HG02852 (cell line): Measurements from ENCODE around the gene SYT8.

Experiments
- ATAC-seq: cut with Tn5 transposase; IDR thresholded peaks from one replicate; pipeline ENCODE4 v1.9.1; 2021; ENCODE audit warnings: mild to moderate bottlenecking, moderate library complexity; ENCODE audit not compliant: unreplicated experiment

The SYT8 gene

DNA sequence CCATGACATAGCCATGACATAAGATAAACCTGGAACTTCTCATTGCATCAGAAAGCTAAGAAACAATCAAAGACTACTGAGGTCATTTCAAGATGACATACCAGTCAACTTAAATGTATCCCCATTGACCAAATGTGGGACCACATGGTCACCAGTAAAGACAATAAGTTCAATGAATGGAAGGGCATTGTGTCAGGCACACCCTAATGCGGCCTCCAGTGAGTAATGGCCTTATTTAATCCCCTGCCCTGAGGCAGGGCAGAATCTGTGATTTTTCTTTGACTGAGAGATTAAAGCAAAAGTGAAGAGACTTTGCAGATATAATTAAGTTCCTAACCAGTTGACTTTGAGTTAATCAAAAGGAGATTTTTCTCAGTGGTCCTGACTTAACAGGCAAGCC is 17.3 kb upstream of the SYT8 start:
- ATAC-seq: no peak

DNA sequence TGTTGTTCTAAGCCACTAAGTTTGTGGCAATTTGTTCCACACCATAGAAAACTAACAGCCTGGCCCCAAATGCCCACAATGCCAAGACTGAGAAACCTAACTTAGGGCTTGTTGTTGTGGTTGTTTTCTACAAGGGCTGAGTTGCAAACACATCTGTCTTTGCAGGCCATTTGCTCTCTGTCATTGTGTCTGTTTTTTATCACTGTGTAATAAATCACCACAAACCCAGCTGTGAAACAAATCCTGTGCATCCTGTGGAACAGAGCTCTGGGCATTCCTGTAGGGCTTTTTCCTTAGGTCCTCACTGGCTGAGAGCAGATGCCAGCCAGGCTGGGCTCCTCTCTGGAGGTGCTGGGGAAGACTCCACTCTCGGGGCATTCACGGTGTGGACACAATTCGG is 15.7 kb upstream of the SYT8 start:
- no peak for ATAC-seq

- no peak for ATAC-seq
Observed at GRCh38 chr11:1820463-1821325, 14.1 kb upstream of the SYT8 start.

GRCh38 chr11:1821562-1821961 is 13.2 kb upstream of the SYT8 start:
- no peak for ATAC-seq

- no peak for ATAC-seq
Observed at GRCh38 chr11:1822648-1823375, 12.0 kb upstream of the SYT8 start.

- no peak for ATAC-seq
Observed at GRCh38 chr11:1823376-1824220, 11.2 kb upstream of the SYT8 start.

- ATAC-seq: no peak
Observed at GRCh38 chr11:1824221-1825038, 10.4 kb upstream of the SYT8 start.

- ATAC-seq: no peak
Observed at GRCh38 chr11:1825039-1825740, 9.6 kb upstream of the SYT8 start.

- ATAC-seq: no peak
Observed at GRCh38 chr11:1825785-1826451, 8.9 kb upstream of the SYT8 start.

GRCh38 chr11:1826552-1827094 is 8.2 kb upstream of the SYT8 start:
- ATAC-seq: no peak

- ATAC-seq: no peak
Observed at GRCh38 chr11:1827095-1827813, 7.5 kb upstream of the SYT8 start.

GRCh38 chr11:1827931-1828330 is 6.9 kb upstream of the SYT8 start:
- no peak for ATAC-seq

DNA sequence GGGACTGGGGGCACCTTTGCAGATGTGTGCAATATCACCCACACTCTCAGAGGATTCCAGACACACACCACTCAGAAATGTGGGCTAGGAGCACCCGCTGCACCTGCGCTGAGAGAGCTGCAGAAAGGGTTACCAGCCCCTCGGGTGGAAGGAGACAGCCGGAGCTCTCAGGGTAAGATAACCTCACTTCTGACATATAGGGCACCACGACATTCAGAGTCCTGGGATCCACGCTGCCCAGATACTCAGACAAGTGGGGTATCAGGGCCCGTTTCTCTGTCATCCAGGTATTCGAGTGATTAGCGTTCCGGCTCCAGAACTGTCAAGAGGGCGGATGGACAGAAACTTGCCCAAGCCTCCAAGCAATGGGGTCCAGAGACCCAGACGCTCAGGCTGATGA is 6.2 kb upstream of the SYT8 start:
- no peak for ATAC-seq

DNA sequence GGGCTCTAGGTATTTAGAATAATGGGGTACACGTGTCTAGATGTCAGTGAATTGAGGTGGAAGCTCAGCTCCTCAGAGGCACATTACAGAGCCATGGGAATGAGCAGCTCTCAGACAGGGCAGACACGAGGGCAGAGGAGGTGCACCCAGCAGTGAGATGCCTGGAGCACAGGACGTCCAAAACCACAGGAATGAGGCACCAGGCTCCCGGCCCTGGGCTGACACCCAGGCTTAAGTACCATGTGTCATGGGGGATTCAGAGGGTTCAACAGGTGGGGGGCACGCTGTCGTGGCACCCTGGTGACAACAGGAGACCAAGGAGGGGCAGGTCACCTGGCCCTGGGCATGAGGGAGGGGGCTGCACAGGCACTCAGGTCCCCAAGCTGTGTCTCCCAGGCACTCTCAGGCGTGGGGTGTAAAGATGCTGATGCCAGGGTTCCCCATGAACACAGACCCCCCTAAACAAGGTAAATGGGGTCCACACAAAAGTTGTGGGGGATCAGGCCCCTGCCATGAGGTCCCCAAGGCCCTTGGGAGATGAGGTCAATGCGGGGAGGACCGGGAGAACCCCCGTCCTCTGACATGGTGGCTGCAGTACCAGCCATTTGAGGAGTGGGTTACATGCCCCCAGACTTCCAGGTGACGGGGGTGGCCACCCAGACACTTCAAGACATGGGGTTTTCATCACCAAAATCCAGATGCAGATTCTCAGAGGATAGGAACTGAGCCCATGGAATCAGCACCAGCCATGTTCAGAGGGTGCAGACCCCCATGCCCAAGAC is 5.6 kb upstream of the SYT8 start:
- no peak for ATAC-seq

DNA sequence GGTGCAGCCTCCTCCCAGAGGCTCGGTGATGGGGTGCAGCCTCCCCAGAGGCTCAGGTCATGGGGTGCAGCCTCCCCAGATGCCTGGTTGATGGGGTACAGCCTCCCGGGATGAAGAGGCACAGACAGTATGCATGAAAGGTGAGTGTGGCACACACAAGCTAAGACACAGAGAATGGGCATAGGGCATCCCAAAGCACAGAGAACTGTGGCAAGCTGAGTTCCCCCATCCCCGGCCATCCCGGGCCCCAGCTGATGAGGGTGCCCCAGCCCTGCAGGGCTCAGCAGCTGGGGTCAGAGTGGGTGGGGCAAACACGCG is 4.8 kb upstream of the SYT8 start:
- ATAC-seq: no peak

GRCh38 chr11:1830322-1831223 is 4.2 kb upstream of the SYT8 start:
- no peak for ATAC-seq
